HG03097 (cell line): ENCODE measurements around the gene LY9.

Experiments
- ATAC-seq: cut with Tn5 transposase; IDR thresholded peaks from one replicate; pipeline ENCODE4 v1.9.1; 2021; ENCODE audit not compliant: unreplicated experiment, low FRiP score

The LY9 gene

GRCh38 chr1:160834945-160835565 is 39.1 kb downstream of the LY9 start:
- ATAC-seq = no peak

GRCh38 chr1:160835751-160836150 is 39.8 kb downstream of the LY9 start:
- ATAC-seq = no peak

GRCh38 chr1:160836561-160836960 is 40.6 kb downstream of the LY9 start:
- ATAC-seq = no peak

- ATAC-seq = no peak
Measured at GRCh38 chr1:160836981-160837557, 41.1 kb downstream of the LY9 start.

GRCh38 chr1:160837558-160838205 is 41.7 kb downstream of the LY9 start:
- ATAC-seq = peak; percentile 60

GRCh38 chr1:160838888-160839287 is 42.9 kb downstream of the LY9 start:
- ATAC-seq = no peak

- ATAC-seq = no peak
Measured at GRCh38 chr1:160839746-160840145, 43.8 kb downstream of the LY9 start.

- ATAC-seq = no peak
Measured at GRCh38 chr1:160841079-160841478, 45.1 kb downstream of the LY9 start.

GRCh38 chr1:160844447-160845232 is 48.7 kb downstream of the LY9 start:
- no peak for ATAC-seq

- ATAC-seq = no peak
Measured at GRCh38 chr1:160846281-160846680, 50.3 kb downstream of the LY9 start.

GRCh38 chr1:160850541-160850940 is 54.6 kb downstream of the LY9 start:
- ATAC-seq = no peak

GRCh38 chr1:160850993-160851392 is 55.0 kb downstream of the LY9 start:
- ATAC-seq = no peak

- ATAC-seq = no peak
Measured at GRCh38 chr1:160853014-160853413, 57.0 kb downstream of the LY9 start.

- ATAC-seq = no peak
Measured at GRCh38 chr1:160853754-160854153, 57.8 kb downstream of the LY9 start.

GRCh38 chr1:160855181-160855981 is 59.4 kb downstream of the LY9 start:
- ATAC-seq = peak; percentile 92

GRCh38 chr1:160858097-160858496 is 62.1 kb downstream of the LY9 start:
- no peak for ATAC-seq

GRCh38 chr1:160858507-160858906 is 62.5 kb downstream of the LY9 start:
- no peak for ATAC-seq

- no peak for ATAC-seq
Measured at GRCh38 chr1:160859166-160859565, 63.2 kb downstream of the LY9 start.

- ATAC-seq = no peak
Measured at GRCh38 chr1:160860840-160861505, 65.0 kb downstream of the LY9 start.
